ACC112 (cell line): ENCODE data around the gene NCKIPSD.

Source experiments
- H2AFZ ChIP-seq: fragments of 200-600 bp; sonication (generic); one replicate; pipeline ENCODE4 v1.6.0; 2017; ENCODE audit warnings: antibody characterized with exemption, low read length; ENCODE audit not compliant: unreplicated experiment
- H3K27ac ChIP-seq: fragments of 200-600 bp; sonication (generic); 2 replicates; pipeline ENCODE4 v1.5.1; 2014; ENCODE audit warnings: low read depth, mild to moderate bottlenecking, antibody characterized with exemption, low read length, moderate library complexity
- H3K27me3 ChIP-seq: fragments of 200-600 bp; sonication (generic); 2 replicates; pipeline ENCODE4 v1.6.1; 2014; ENCODE audit warnings: mild to moderate bottlenecking, antibody characterized with exemption, low read length, moderate library complexity, mixed read lengths; ENCODE audit not compliant: insufficient read depth
- H3K36me3 ChIP-seq: fragments of 200-600 bp; sonication (generic); 2 replicates; pipeline ENCODE4 v1.6.1; 2016; ENCODE audit warnings: mild to moderate bottlenecking, antibody characterized with exemption, low read length, moderate library complexity, mixed read lengths; ENCODE audit not compliant: insufficient read depth
- H3K4me1 ChIP-seq: fragments of 200-600 bp; sonication (generic); one replicate; pipeline ENCODE4 v1.6.1; 2016; ENCODE audit warnings: low read length, mixed read lengths; ENCODE audit not compliant: insufficient read depth, unreplicated experiment, control insufficient read depth
- H3K4me3 ChIP-seq: fragments of 200-600 bp; sonication (generic); 2 replicates; pipeline ENCODE4 v1.5.1; 2014; ENCODE audit warnings: mild to moderate bottlenecking, low read depth, low read length
- H3K79me2 ChIP-seq: fragments of 200-600 bp; sonication (generic); one replicate; pipeline ENCODE4 v1.6.0; 2016; ENCODE audit warnings: low read length; ENCODE audit not compliant: control insufficient read depth, unreplicated experiment, insufficient read depth

The NCKIPSD gene

GRCh38 chr3:48661501-48662144 lies 24.1 kb downstream of the NCKIPSD start:
- peaks cover 13% of the 10 kb centered on the region; the same call in 1 of the 2 replicates for H3K36me3 ChIP-seq
- H3K79me2 ChIP-seq: no peaks in the 10 kb centered on the region
- H3K27me3 ChIP-seq: no peaks in the 10 kb centered on the region
- H3K27ac ChIP-seq: no peak overlapping the region
- no peak overlapping the region for H2AFZ ChIP-seq
- H3K4me3 ChIP-seq: peak overlapping the region; percentile 89
- peaks cover 15% of the 10 kb centered on the region for H3K4me1 ChIP-seq

- Histone ChIP-seq H3K36me3 (peaks cover 13% of the 10 kb centered on the region; the same call in 1 of the 2 replicates), H3K4me1 (peaks cover 16% of the 10 kb centered on the region), H3K27ac (no peak overlapping the region), H2AFZ (no peak overlapping the region), H3K79me2 (no peaks in the 10 kb centered on the region), H3K4me3 (peak overlapping the region; percentile 89; the same call in 1 of the 2 replicates), H3K27me3 (no peaks in the 10 kb centered on the region)
Observed at GRCh38 chr3:48660800-48661400, 24.8 kb downstream of the NCKIPSD start.

DNA sequence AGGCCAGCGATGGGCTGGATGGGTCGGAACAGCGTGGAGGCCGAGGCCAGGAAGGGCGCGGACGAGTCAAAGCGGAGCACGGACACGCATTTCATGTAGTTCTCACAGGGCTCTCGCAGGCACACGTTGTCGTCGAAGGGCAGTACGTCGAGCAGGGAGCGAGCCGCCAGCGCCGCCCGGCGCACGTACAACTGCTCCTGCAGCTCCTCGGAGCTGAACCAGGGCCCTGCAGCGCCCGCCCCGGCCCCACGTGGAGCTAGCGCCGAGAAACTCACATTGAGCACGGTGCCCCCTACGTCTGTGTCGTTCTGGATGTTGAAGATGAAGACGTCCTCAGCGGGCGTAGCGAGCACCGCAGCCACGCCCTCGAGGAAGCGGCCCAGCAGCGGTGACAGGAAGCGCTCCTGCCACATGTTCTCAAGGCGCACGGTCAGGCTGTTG lies 28.9 kb downstream of the NCKIPSD start:
- H3K27me3 ChIP-seq: no peaks in the 10 kb centered on the region
- H3K79me2 ChIP-seq: no peaks in the 10 kb centered on the region
- H3K27ac ChIP-seq: no peak overlapping the region
- H2AFZ ChIP-seq: peak overlapping the region; percentile 48
- H3K36me3 ChIP-seq: peaks cover 13% of the 10 kb centered on the region; the same call in 1 of the 2 replicates
- H3K4me1 ChIP-seq: peaks cover 7% of the 10 kb centered on the region
- H3K4me3 ChIP-seq: peak overlapping the region; percentile 76

- Histone ChIP-seq H3K36me3 (peaks cover 13% of the 10 kb centered on the region; the same call in 1 of the 2 replicates), H3K27me3 (no peaks in the 10 kb centered on the region), H3K27ac (no peak overlapping the region), H3K79me2 (no peaks in the 10 kb centered on the region), H2AFZ (peak overlapping the region; percentile 48), H3K4me1 (peaks cover 5% of the 10 kb centered on the region), H3K4me3 (peak overlapping the region; percentile 76)
Observed at GRCh38 chr3:48656061-48656840, 29.5 kb downstream of the NCKIPSD start.

GRCh38 chr3:48655606-48656005 lies 30.1 kb downstream of the NCKIPSD start:
- Histone ChIP-seq H3K4me1 (peaks cover 5% of the 10 kb centered on the region), H3K27me3 (no peaks in the 10 kb centered on the region), H2AFZ (no peak overlapping the region), H3K36me3 (peaks cover 11% of the 10 kb centered on the region; the same call in 1 of the 2 replicates), H3K27ac (no peak overlapping the region), H3K79me2 (no peaks in the 10 kb centered on the region), H3K4me3 (peak overlapping the region; percentile 76)

GRCh38 chr3:48655063-48655462 lies 30.7 kb downstream of the NCKIPSD start:
- no peaks in the 10 kb centered on the region for H3K79me2 ChIP-seq
- peaks cover 8% of the 10 kb centered on the region; the same call in 1 of the 2 replicates for H3K36me3 ChIP-seq
- H2AFZ ChIP-seq: no peak overlapping the region
- no peak overlapping the region for H3K27ac ChIP-seq
- peaks cover 5% of the 10 kb centered on the region for H3K4me1 ChIP-seq
- H3K4me3 ChIP-seq: no peak overlapping the region
- no peaks in the 10 kb centered on the region for H3K27me3 ChIP-seq

GRCh38 chr3:48652923-48653715 lies 32.6 kb downstream of the NCKIPSD start:
- no peaks in the 10 kb centered on the region for H3K36me3 ChIP-seq
- H3K4me3 ChIP-seq: no peak overlapping the region
- H2AFZ ChIP-seq: no peak overlapping the region
- H3K27me3 ChIP-seq: no peaks in the 10 kb centered on the region
- H3K79me2 ChIP-seq: no peaks in the 10 kb centered on the region
- H3K27ac ChIP-seq: no peak overlapping the region
- peaks cover 5% of the 10 kb centered on the region for H3K4me1 ChIP-seq

DNA sequence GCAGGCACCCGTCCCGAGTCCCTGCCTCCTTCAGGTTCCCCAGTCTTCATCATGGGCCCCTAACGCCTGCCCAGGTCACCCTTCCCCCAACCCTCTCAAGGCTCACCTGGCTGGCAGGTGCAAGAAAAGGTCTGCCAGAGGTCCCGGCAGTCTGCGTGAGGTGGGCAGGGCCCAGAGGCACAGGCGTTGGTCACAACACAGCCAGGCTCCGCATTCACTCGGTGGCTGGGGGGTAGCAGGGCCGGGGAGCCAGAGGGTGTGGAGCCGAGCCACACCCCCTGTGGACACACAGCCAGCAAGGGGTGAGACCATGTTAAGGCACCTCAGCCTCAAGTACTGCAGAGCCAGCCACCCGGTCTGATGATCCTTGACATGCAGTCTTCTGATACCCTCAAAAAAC lies 33.9 kb downstream of the NCKIPSD start:
- Histone ChIP-seq H3K36me3 (no peaks in the 10 kb centered on the region), H2AFZ (no peak overlapping the region)

GRCh38 chr3:48650723-48651122 lies 35.0 kb downstream of the NCKIPSD start:
- no peaks in the 10 kb centered on the region for H3K27me3 ChIP-seq
- H3K27ac ChIP-seq: no peak overlapping the region
- no peaks in the 10 kb centered on the region for H3K4me1 ChIP-seq
- H3K4me3 ChIP-seq: no peak overlapping the region
- H2AFZ ChIP-seq: no peak overlapping the region
- H3K79me2 ChIP-seq: no peaks in the 10 kb centered on the region
- H3K36me3 ChIP-seq: no peaks in the 10 kb centered on the region

More for the DNA sequence above, 33.9 kb downstream of the NCKIPSD start:
- no peak overlapping the region for H3K27ac ChIP-seq
- no peaks in the 10 kb centered on the region for H3K79me2 ChIP-seq
- H3K4me3 ChIP-seq: no peak overlapping the region
- peaks cover 3% of the 10 kb centered on the region for H3K4me1 ChIP-seq
- no peaks in the 10 kb centered on the region for H3K27me3 ChIP-seq

- H3K4me3 ChIP-seq: no peak overlapping the region
- H3K36me3 ChIP-seq: no peaks in the 10 kb centered on the region
- H3K27ac ChIP-seq: no peak overlapping the region
- no peaks in the 10 kb centered on the region for H3K79me2 ChIP-seq
- no peaks in the 10 kb centered on the region for H3K4me1 ChIP-seq
- no peak overlapping the region for H2AFZ ChIP-seq
- no peaks in the 10 kb centered on the region for H3K27me3 ChIP-seq
Observed at GRCh38 chr3:48648188-48648850, 37.4 kb downstream of the NCKIPSD start.
